Subcutaneous abdominal adipose tissue (tissue), 5 donors: ENCODE measurements around the gene UBE2QL1.
A peak's percentile ranks its signal among the peaks of the same experiment; 100 is the strongest.

Experiments
- H3K27ac ChIP-seq: one replicate; pipeline ENCODE4 v1.7.0; 2013; ENCODE audit warnings: low read depth, mild to moderate bottlenecking, inconsistent platforms, low read length, moderate library complexity
- H3K27me3 ChIP-seq, 5 donors: one replicate each; pipeline ENCODE4 v1.7.0; 2013; ENCODE audit warnings: low read length in 5 of 5, inconsistent platforms in 1 of 5; ENCODE audit not compliant: control insufficient read depth in 5 of 5, insufficient read depth in 4 of 5
- H3K36me3 ChIP-seq, 5 donors: one replicate each; pipeline ENCODE4 v1.7.0; 2013; ENCODE audit warnings: low read length in 5 of 5; ENCODE audit not compliant: control insufficient read depth in 5 of 5, insufficient read depth in 5 of 5
- H3K4me1 ChIP-seq, 5 donors: one replicate each; pipeline ENCODE4 v1.7.0; 2013; ENCODE audit warnings: low read length in 5 of 5, mild to moderate bottlenecking in 3 of 5, moderate library complexity in 1 of 5; ENCODE audit not compliant: control insufficient read depth in 5 of 5, insufficient read depth in 5 of 5
- H3K4me3 ChIP-seq, 5 donors: one replicate each; pipeline ENCODE4 v1.7.0; 2013; ENCODE audit warnings: low read length in 5 of 5, low read depth in 1 of 5
- H3K9ac ChIP-seq, 5 donors: one replicate each; pipeline ENCODE4 v1.7.0; 2013; ENCODE audit warnings: low read length in 5 of 5, mild to moderate bottlenecking in 4 of 5, moderate library complexity in 3 of 5
- H3K9me3 ChIP-seq, 5 donors: one replicate each; pipeline ENCODE4 v1.7.0; 2013; ENCODE audit warnings: low read length in 5 of 5; ENCODE audit not compliant: control insufficient read depth in 5 of 5
- donor health status: healthy.
- donor health status: healthy.
- donor health status: healthy.
- donor health status: healthy.
- donor health status: healthy.

UBE2QL1 gene

GRCh38 chr5:6442333-6442732 is 6.3 kb upstream of the UBE2QL1 start:
- Histone ChIP-seq H3K9ac (no peak overlapping the region), H3K4me1 (no peaks in the 10 kb centered on the region), H3K27ac (no peak overlapping the region), H3K36me3 (no peaks in the 10 kb centered on the region), H3K4me3 (no peak overlapping the region), H3K27me3 (peaks cover 0 to 4% (median 2%) of the 10 kb centered on the region in 5 donors), H3K9me3 (peaks cover 6 to 26% (median 23%) of the 10 kb centered on the region in 5 donors)

GRCh38 chr5:6443326-6443725 is 5.3 kb upstream of the UBE2QL1 start:
- Histone ChIP-seq H3K27me3 (peaks cover 0 to 9% (median 4%) of the 10 kb centered on the region in 5 donors), H3K9ac (no peak overlapping the region), H3K4me1 (no peaks in the 10 kb centered on the region), H3K9me3 (peaks cover 6 to 26% (median 23%) of the 10 kb centered on the region in 5 donors), H3K36me3 (no peaks in the 10 kb centered on the region), H3K4me3 (no peak overlapping the region), H3K27ac (no peak overlapping the region)

- no peak overlapping the region for H3K4me3 ChIP-seq
- peaks cover 2 to 31% (median 26%) of the 10 kb centered on the region in 5 donors for H3K27me3 ChIP-seq
- H3K27ac ChIP-seq: no peak overlapping the region
- H3K9me3 ChIP-seq: peaks cover 6 to 17% (median 14%) of the 10 kb centered on the region in 5 donors
- H3K36me3 ChIP-seq: no peaks in the 10 kb centered on the region
- H3K9ac ChIP-seq: no peak overlapping the region
- peaks cover 0 to 12% (median 9%) of the 10 kb centered on the region in 5 donors for H3K4me1 ChIP-seq
Measured at GRCh38 chr5:6446042-6446441, 2.6 kb upstream of the UBE2QL1 start.

- Histone ChIP-seq H3K27me3 (peaks cover 5 to 33% (median 33%) of the 10 kb centered on the region in 5 donors), H3K27ac (no peak overlapping the region), H3K4me3 (no peak overlapping the region), H3K9ac (no peak overlapping the region), H3K36me3 (no peaks in the 10 kb centered on the region), H3K9me3 (peaks cover 6 to 17% (median 13%) of the 10 kb centered on the region in 5 donors), H3K4me1 (peaks cover 0 to 12% (median 9%) of the 10 kb centered on the region in 5 donors)
Measured at GRCh38 chr5:6446626-6447309, 1.9 kb upstream of the UBE2QL1 start.

- H3K4me3 ChIP-seq: no peak overlapping the region
Measured at GRCh38 chr5:6447384-6448140, 1.1 kb upstream of the UBE2QL1 start.

GRCh38 chr5:6448141-6448491 is 543 bp upstream of the UBE2QL1 start:
- peaks cover 2 to 13% (median 6%) of the 10 kb centered on the region in 5 donors for H3K9me3 ChIP-seq
- no peak overlapping the region for H3K4me3 ChIP-seq
- H3K36me3 ChIP-seq: no peaks in the 10 kb centered on the region
- H3K27me3 ChIP-seq: peaks cover 5 to 42% (median 39%) of the 10 kb centered on the region in 5 donors
- H3K9ac ChIP-seq: no peak overlapping the region
- H3K4me1 ChIP-seq: peaks cover 0 to 12% (median 9%) of the 10 kb centered on the region in 5 donors
- H3K27ac ChIP-seq: no peak overlapping the region

More at GRCh38 chr5:6447384-6448140, 1.1 kb upstream of the UBE2QL1 start:
- Histone ChIP-seq H3K9me3 (peaks cover 6 to 17% (median 10%) of the 10 kb centered on the region in 5 donors), H3K36me3 (no peaks in the 10 kb centered on the region), H3K27ac (no peak overlapping the region), H3K4me1 (peaks cover 0 to 12% (median 9%) of the 10 kb centered on the region in 5 donors), H3K27me3 (peaks cover 5 to 36% (median 35%) of the 10 kb centered on the region in 5 donors), H3K9ac (no peak overlapping the region)

GRCh38 chr5:6449465-6450158 is 953 bp downstream of the UBE2QL1 start:
- Histone ChIP-seq H3K9me3 (peaks cover 0 to 2% (median under 1%) of the 10 kb centered on the region in 5 donors), H3K4me1 (peaks cover 0 to 12% (median 9%) of the 10 kb centered on the region in 5 donors), H3K27me3 (peaks cover 5 to 45% (median 40%) of the 10 kb centered on the region in 5 donors), H3K36me3 (no peaks in the 10 kb centered on the region), H3K27ac (no peak overlapping the region), H3K4me3 (peak overlapping the region in 4 of 5 donors; percentile 30 to 69 (median 62)), H3K9ac (no peak overlapping the region)

GRCh38 chr5:6450319-6450833 is 1.7 kb downstream of the UBE2QL1 start:
- Histone ChIP-seq H3K27me3 (peaks cover 5 to 50% (median 43%) of the 10 kb centered on the region in 5 donors), H3K4me1 (peaks cover 0 to 12% (median 9%) of the 10 kb centered on the region in 5 donors), H3K36me3 (no peaks in the 10 kb centered on the region), H3K9ac (no peak overlapping the region), H3K9me3 (peaks cover 0 to 2% (median 0%) of the 10 kb centered on the region in 5 donors), H3K27ac (no peak overlapping the region), H3K4me3 (no peak overlapping the region)

GRCh38 chr5:6452622-6453504 is 4.2 kb downstream of the UBE2QL1 start:
- H3K9me3 ChIP-seq: peaks cover 0 to 2% (median 0%) of the 10 kb centered on the region in 5 donors
- H3K4me3 ChIP-seq: no peak overlapping the region
- no peak overlapping the region for H3K27ac ChIP-seq
- peaks cover 0 to 12% (median 9%) of the 10 kb centered on the region in 5 donors for H3K4me1 ChIP-seq
- H3K27me3 ChIP-seq: peaks cover 9 to 61% (median 53%) of the 10 kb centered on the region in 5 donors
- H3K9ac ChIP-seq: no peak overlapping the region
- H3K36me3 ChIP-seq: no peaks in the 10 kb centered on the region
